ENCODE measurements around the gene PDE11A.

DNA sequence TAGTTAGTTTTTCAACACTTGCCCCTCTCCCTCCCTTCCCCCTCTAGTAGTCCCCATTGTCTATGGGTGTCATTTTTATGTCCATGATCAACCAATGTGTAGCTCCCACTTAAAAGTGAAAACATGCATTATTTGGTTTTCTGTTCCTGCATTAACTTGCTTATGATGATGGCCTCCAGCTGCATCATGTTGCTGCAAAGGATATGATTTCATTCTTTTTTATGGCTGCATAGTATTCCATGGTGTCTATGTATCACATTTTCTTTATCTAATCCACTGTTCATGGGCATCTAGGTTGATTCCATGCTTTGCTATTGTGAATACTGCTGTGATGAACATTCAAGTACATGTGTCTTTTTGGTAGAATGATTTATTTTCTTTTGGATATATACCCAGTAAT is 70.5 kb downstream of the PDE11A start:
- TF ChIP-seq, protein P1, sequence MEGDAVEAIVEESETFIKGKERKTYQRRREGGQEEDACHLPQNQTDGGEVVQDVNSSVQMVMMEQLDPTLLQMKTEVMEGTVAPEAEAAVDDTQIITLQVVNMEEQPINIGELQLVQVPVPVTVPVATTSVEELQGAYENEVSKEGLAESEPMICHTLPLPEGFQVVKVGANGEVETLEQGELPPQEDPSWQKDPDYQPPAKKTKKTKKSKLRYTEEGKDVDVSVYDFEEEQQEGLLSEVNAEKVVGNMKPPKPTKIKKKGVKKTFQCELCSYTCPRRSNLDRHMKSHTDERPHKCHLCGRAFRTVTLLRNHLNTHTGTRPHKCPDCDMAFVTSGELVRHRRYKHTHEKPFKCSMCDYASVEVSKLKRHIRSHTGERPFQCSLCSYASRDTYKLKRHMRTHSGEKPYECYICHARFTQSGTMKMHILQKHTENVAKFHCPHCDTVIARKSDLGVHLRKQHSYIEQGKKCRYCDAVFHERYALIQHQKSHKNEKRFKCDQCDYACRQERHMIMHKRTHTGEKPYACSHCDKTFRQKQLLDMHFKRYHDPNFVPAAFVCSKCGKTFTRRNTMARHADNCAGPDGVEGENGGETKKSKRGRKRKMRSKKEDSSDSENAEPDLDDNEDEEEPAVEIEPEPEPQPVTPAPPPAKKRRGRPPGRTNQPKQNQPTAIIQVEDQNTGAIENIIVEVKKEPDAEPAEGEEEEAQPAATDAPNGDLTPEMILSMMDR (IDR thresholded peaks at IDR 0.05) = no peak
- TF ChIP-seq EP300 (IDR thresholded peaks at IDR 0.05) = no peak
- no peak for TF ChIP-seq POLR2A (IDR thresholded peaks at IDR 0.05)
